K562 (cell line): ENCODE data around the gene CSMD2. TPM values are rescaled to one million over a fixed set of nuclear protein-coding genes. Genes with fewer than 3 reads are reported as not detected.

ENCODE experiments used
- BCOR ChIP-seq: fragments of 450-650 bp; IDR thresholded peaks from 2 replicates; pipeline ENCODE4 v1.6.1; 2016
- CBX2 ChIP-seq: fragments of 200-600 bp; sonication (generic); IDR thresholded peaks from one replicate; pipeline ENCODE4 v1.6.1; 2012; ENCODE audit warnings: mild to moderate bottlenecking, low read length, inconsistent platforms; ENCODE audit not compliant: insufficient read depth, poor library complexity, severe bottlenecking
- CBX3 ChIP-seq, 2 experiments: IDR thresholded peaks; 1 replicate in 1 of 2; 2 replicates in 1 of 2; pipeline ENCODE4 v1.6.1; 2012; ENCODE audit warnings: inconsistent platforms in 2 of 2, low read length in 2 of 2, borderline replicate concordance in 1 of 2, control low read depth in 1 of 2
- DNMT1 ChIP-seq: fragments of 450-650 bp; IDR thresholded peaks from 2 replicates; pipeline ENCODE4 v1.6.1; 2016; ENCODE audit warnings: antibody characterized with exemption, mild to moderate bottlenecking
- HBP1 ChIP-seq: fragments of 450-650 bp; formaldehyde crosslinking; IDR thresholded peaks from 2 replicates; pipeline ENCODE4 v1.4.0; 2022; ENCODE audit warnings: missing genetic modification characterization
- MYC ChIP-seq, 2 experiments: fragments of 250-450 bp in 1 of 2; sonication (Bioruptor Pico) in 1 of 2; IDR thresholded peaks; 2 replicates each; pipeline versions ENCODE4 v1.5.1 to v1.6.1; 2012 to 2021; ENCODE audit warnings: low read depth in 2 of 2, borderline replicate concordance in 1 of 2, improper control_type of control experiment in 1 of 2, low read length in 1 of 2, mild to moderate bottlenecking in 1 of 2, moderate library complexity in 1 of 2
- NFE2L1 ChIP-seq: fragments of 450-650 bp; IDR thresholded peaks from 2 replicates; pipeline ENCODE4 v1.6.1; 2016; ENCODE audit warnings: missing genetic modification characterization, low read depth, mild to moderate bottlenecking, missing compliant biosample characterization, moderate library complexity, borderline replicate concordance
- NFIC ChIP-seq: fragments of 450-650 bp; IDR thresholded peaks from 2 replicates; pipeline ENCODE4 v1.6.1; 2017; ENCODE audit warnings: mild to moderate bottlenecking, inconsistent platforms
- NFXL1 ChIP-seq: fragments of 450-650 bp; formaldehyde crosslinking; IDR thresholded peaks from 2 replicates; pipeline ENCODE4 v1.4.0; 2021; ENCODE audit warnings: mild to moderate bottlenecking
- NFYB ChIP-seq: IDR thresholded peaks from 2 replicates; pipeline ENCODE4 v1.6.1; 2011; ENCODE audit warnings: mild to moderate bottlenecking, moderate library complexity; ENCODE audit not compliant: insufficient read length; ENCODE audit errors: extremely low read depth
- NR2C2 ChIP-seq, 2 experiments: fragments of 200-800 bp in 1 of 2; sonication (Bioruptor generic) in 1 of 2; sonication (generic) in 1 of 2; formaldehyde crosslinking in 1 of 2; IDR thresholded peaks; 2 replicates each; pipeline versions ENCODE4 v1.6.1 to v1.8.0; 2016 to 2022; ENCODE audit warnings: mild to moderate bottlenecking in 1 of 2, missing compliant biosample characterization in 1 of 2, missing genetic modification characterization in 1 of 2, missing genetic modification reagents in 1 of 2
- PCBP1 ChIP-seq: fragments of 200-400 bp; formaldehyde crosslinking; IDR thresholded peaks from 2 replicates; pipeline ENCODE4 v1.6.1; 2018; ENCODE audit warnings: mild to moderate bottlenecking, low read depth, low read length; ENCODE audit not compliant: poor library complexity, severe bottlenecking
- PTBP1 ChIP-seq: fragments of 200-400 bp; formaldehyde crosslinking; IDR thresholded peaks from 2 replicates; pipeline ENCODE4 v1.6.1; 2017; ENCODE audit warnings: low read depth, low read length
- STAT5A ChIP-seq: IDR thresholded peaks from 2 replicates; pipeline ENCODE4 v1.6.1; 2012; ENCODE audit warnings: low read length, inconsistent platforms, borderline replicate concordance
- STAT6 ChIP-seq: sonication (generic); formaldehyde crosslinking; IDR thresholded peaks from 2 replicates; pipeline ENCODE4 v1.8.1; 2023; ENCODE audit warnings: mild to moderate bottlenecking, missing genetic modification reagents
- TAF15 ChIP-seq: fragments of 200-400 bp; formaldehyde crosslinking; IDR thresholded peaks from 2 replicates; pipeline ENCODE4 v1.6.1; 2017; ENCODE audit warnings: mild to moderate bottlenecking, low read depth, low read length, moderate library complexity
- TEAD2 ChIP-seq: fragments of 450-650 bp; IDR thresholded peaks from 2 replicates; pipeline ENCODE4 v1.6.1; 2016; ENCODE audit warnings: missing genetic modification characterization, control low read depth, missing compliant biosample characterization
- TRIM24 ChIP-seq, 2 experiments: fragments of 450-650 bp; IDR thresholded peaks; 2 replicates each; pipeline ENCODE4 v1.6.1; 2016
- TSC22D4 ChIP-seq: fragments of 450-650 bp; IDR thresholded peaks from 2 replicates; pipeline ENCODE4 v1.6.1; 2016; ENCODE audit warnings: missing genetic modification characterization, missing biosample characterization, control low read depth
- ZNF316 ChIP-seq: fragments of 450-650 bp; IDR thresholded peaks from 2 replicates; pipeline ENCODE4 v1.6.1; 2016
- ZNF512 ChIP-seq: IDR thresholded peaks from 2 replicates; pipeline ENCODE4 v1.6.1; 2016; ENCODE audit warnings: missing genetic modification characterization, missing compliant biosample characterization
- polyA plus RNA-seq, 8 experiments: library from polyadenylated mRNA; depleted of rRNA in 4 of 8; stranded (reverse) in 5 of 8; unstranded in 3 of 8; fragments of >200 nt; fragmentation: Nextera tagmentation in 2 of 8; fragmentation: Illumina TruSeq in 1 of 8; extraction: Ambion mirVana in 2 of 8; extraction: Trizol in 1 of 8; gene quantifications; 2 replicates each; pipeline versions ENCODE4 v1.2.1 to v1.2.3, GENCODE V29; 2011 to 2014; ENCODE audit warnings: inconsistent platforms in 1 of 8, missing spikeins in 1 of 8
- total RNA-seq, 7 experiments: library from RNA; depleted of rRNA in 6 of 7; stranded (reverse); fragments of >200 nt in 6 of 7; fragmentation: Illumina TruSeq in 2 of 7; extraction: Trizol in 2 of 7; gene quantifications; 2 replicates each; pipeline versions ENCODE4 v1.2.1 to v1.2.3, GENCODE V29; 2011 to 2021; ENCODE audit warnings: low replicate concordance in 1 of 7

The CSMD2 gene
- total and polyA plus RNA-seq, 9 of the 15 experiments (the other 6 are each of a cell fraction or from before 2014, with no cell fraction given) = not detected

- peak; percentile 42; the same call in 1 of the 2 replicates for TF ChIP-seq MYC (IDR thresholded peaks at IDR 0.05; ENCODE audit: low read depth, low read length)
- no peak for TF ChIP-seq MYC (CRISPR knock-in tag; IDR thresholded peaks at IDR 0.05; ENCODE audit: borderline replicate concordance, low read depth)
- TF ChIP-seq BCOR = no peak
- peak in 1 of 2 experiments; percentile 54; a peak in 2 of 4 replicates for TF ChIP-seq TRIM24 (IDR thresholded peaks at IDR 0.05)
- TF ChIP-seq DNMT1 = no peak
- TF ChIP-seq STAT6 (CRISPR knock-in tag) = no peak
- no peak for TF ChIP-seq PTBP1
- 0 out of 2 replicates have a peak, but pooled peaks have one; percentile 9 for TF ChIP-seq ZNF316
- peak; percentile 91 for TF ChIP-seq NFYB
- TF ChIP-seq NFIC = peak; percentile 16; the same call in 1 of the 2 replicates
- TF ChIP-seq HBP1 (CRISPR knock-in tag) = peak; percentile 85
- no peak for TF ChIP-seq STAT5A
- no peak for TF ChIP-seq CBX2
- TF ChIP-seq TEAD2 (tag) = no peak
- no peak for TF ChIP-seq ZNF512 (tag)
- no peak for TF ChIP-seq NFXL1 (CRISPR knock-in tag)
- TF ChIP-seq NFE2L1 (tag) = no peak
- TF ChIP-seq TSC22D4 (tag) = no peak
- no peak for TF ChIP-seq TAF15
- peak; percentile 86 for TF ChIP-seq PCBP1
- TF ChIP-seq CBX3 (IDR thresholded peaks at IDR 0.05; ENCODE audit: borderline replicate concordance in 1 of 2, low read length in 2 of 2) = no peak
- no peak for TF ChIP-seq NR2C2 (CRISPR knock-in tag; IDR thresholded peaks at IDR 0.05)
- TF ChIP-seq NR2C2 (tag; IDR thresholded peaks at IDR 0.05) = peak; percentile 94
Measured at GRCh38 chr1:33472269-33472980, 692.6 kb downstream of the CSMD2 start, which contains the start of gene ZSCAN20 (continued).
